ENCODE measurements around the gene ATP6V1D.
"Not testable (repeated sequence)": the region's sequence is repeated elsewhere in the genome, so short reads cannot be mapped to it uniquely, and the experiment has no call there.

ATP6V1D gene

GRCh38 chr14:67371247-67372148 is 11.9 kb upstream of the ATP6V1D start:
- DNase-seq = no peak
- intact Hi-C loops (cut with DNase I) = no loop called here

GRCh38 chr14:67370830-67371229 is 11.2 kb upstream of the ATP6V1D start:
- intact Hi-C loops (cut with DNase I) = no loop called here
- no peak for DNase-seq

GRCh38 chr14:67365476-67365875 is 5.9 kb upstream of the ATP6V1D start:
- intact Hi-C loops (cut with DNase I) = loop anchor here (10.0 kb wide), 1 partner anchor 329 kb away; the partner anchor contains the start of gene RDH11

GRCh38 chr14:67360470-67361206 is 1.0 kb upstream of the ATP6V1D start:
- peak in 1 of 10 donors; percentile 43 for DNase-seq
- intact Hi-C loops (cut with DNase I) = loop anchor here (10.0 kb wide), 1 partner anchor 334 kb away; the partner anchor contains the start of gene RDH11

More at GRCh38 chr14:67365476-67365875, 5.9 kb upstream of the ATP6V1D start:
- DNase-seq = no peak

GRCh38 chr14:67358924-67359774 is 455 bp downstream of the ATP6V1D start:
- intact Hi-C loops (cut with DNase I) = loop anchor here (5.0 to 10.0 kb wide), 2 partner anchors 117 to 194 kb away; partner anchors contain the start of gene PALS1

GRCh38 chr14:67357969-67358354 is 1.6 kb downstream of the ATP6V1D start:
- intact Hi-C loops (cut with DNase I) = loop anchor here (5.0 to 10.0 kb wide), 2 partner anchors 116 to 193 kb away; partner anchors contain the start of gene PALS1
- no peak for DNase-seq

More at GRCh38 chr14:67358924-67359774, 455 bp downstream of the ATP6V1D start:
- DNase-seq = peak in 3 of 10 donors; percentile 3 to 80 (median 70)

GRCh38 chr14:67357186-67357968 is 2.2 kb downstream of the ATP6V1D start:
- DNase-seq = no peak
- intact Hi-C loops (cut with DNase I) = loop anchor here (5.0 to 10.0 kb wide), 2 partner anchors 115 to 193 kb away; partner anchors contain the start of gene PALS1

- DNase-seq = no peak
- intact Hi-C loops (cut with DNase I) = loop anchor here (10.0 kb wide), 1 partner anchor 187 kb away; no protein-coding TSS in a partner anchor
These were observed 7.5 kb downstream of the ATP6V1D start for GRCh38 chr14:67352055-67352454.

- no peak for DNase-seq
- intact Hi-C loops (cut with DNase I) = no loop called here
These were observed 14.0 kb downstream of the ATP6V1D start for GRCh38 chr14:67345583-67345982.

- intact Hi-C loops (cut with DNase I) = no loop called here
- DNase-seq = no peak
These were observed 15.9 kb downstream of the ATP6V1D start for GRCh38 chr14:67343601-67344230.

GRCh38 chr14:67341231-67341630 is 18.4 kb downstream of the ATP6V1D start:
- intact Hi-C loops (cut with DNase I) = not testable (repeated sequence)
- DNase-seq = peak in 1 of 10 donors; percentile 67

- DNase-seq = no peak
- intact Hi-C loops (cut with DNase I) = no loop called here
These were observed 23.8 kb downstream of the ATP6V1D start for GRCh38 chr14:67335781-67336180.

GRCh38 chr14:67332468-67332867 is 27.1 kb downstream of the ATP6V1D start:
- no peak for DNase-seq
- intact Hi-C loops (cut with DNase I) = no loop called here

GRCh38 chr14:67331368-67332125 is 28.1 kb downstream of the ATP6V1D start:
- no peak for DNase-seq
- intact Hi-C loops (cut with DNase I) = no loop called here

GRCh38 chr14:67329666-67330065 is 29.9 kb downstream of the ATP6V1D start:
- DNase-seq; intact Hi-C loops (cut with DNase I): not testable (repeated sequence)

- intact Hi-C loops (cut with DNase I) = no loop called here
- no peak for DNase-seq
These were observed 40.5 kb downstream of the ATP6V1D start for GRCh38 chr14:67319142-67319541.

- no peak for DNase-seq
- intact Hi-C loops (cut with DNase I) = no loop called here
These were observed 41.8 kb downstream of the ATP6V1D start for GRCh38 chr14:67317822-67318221.

- intact Hi-C loops (cut with DNase I) = no loop called here
- DNase-seq = no peak
These were observed 46.5 kb downstream of the ATP6V1D start for GRCh38 chr14:67313153-67313552.

All from posterior cingulate gyrus (tissue), 11 donors.